DMS114 treated with DMSO at 0.1 percent for 48 hours (cell line): ENCODE data around the gene C1QTNF7.

Source experiments
- DNase-seq: peaks from one replicate; lab custom pipeline; 2025; ENCODE audit not compliant: unreplicated experiment; lab: John Stamatoyannopoulos, UW

The C1QTNF7 gene

DNA sequence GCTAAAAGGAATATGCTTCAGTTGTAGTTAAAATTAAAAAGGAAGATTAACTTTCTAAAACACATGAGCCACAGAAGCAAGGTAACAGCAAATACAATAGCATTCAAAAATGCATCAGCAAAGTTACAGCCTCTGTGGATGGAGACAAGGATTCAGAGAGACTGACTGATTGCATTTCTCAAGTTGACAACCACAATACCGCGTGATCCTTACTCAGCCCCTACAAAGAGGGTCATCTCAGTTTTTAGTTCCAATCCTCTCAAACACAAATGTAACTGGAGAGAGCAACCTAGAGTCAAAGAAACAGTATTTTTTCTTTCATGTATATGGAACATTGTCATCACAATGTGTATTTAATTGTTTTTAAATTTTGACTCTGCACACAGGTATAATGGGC is 14.2 kb upstream of the C1QTNF7 start:
- DNase-seq, result no peak

- no peak for DNase-seq
Measured at GRCh38 chr4:15414551-15415091, 13.2 kb upstream of the C1QTNF7 start.

- DNase-seq, result no peak
Measured at GRCh38 chr4:15416357-15417232, 11.2 kb upstream of the C1QTNF7 start.

GRCh38 chr4:15417233-15417660 is 10.6 kb upstream of the C1QTNF7 start:
- DNase-seq, result no peak

DNA sequence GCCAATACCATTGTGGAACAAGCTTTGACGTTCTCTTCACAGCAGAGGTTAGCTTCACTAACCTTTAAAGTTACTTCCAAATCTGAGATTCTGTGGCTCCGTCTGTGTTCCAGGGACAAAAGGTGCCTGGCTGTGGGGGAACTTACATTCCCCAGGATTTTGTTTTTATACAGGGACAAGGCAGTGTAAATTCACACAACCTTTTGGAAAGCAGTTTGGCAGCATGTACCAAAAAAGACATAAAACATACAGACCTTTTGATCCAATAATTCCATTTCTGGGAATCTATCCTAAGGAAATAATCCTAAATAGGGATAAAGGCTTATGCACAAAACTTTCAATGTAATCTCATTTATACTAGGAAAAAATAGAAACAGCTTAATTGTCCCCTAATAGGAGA is 8.9 kb upstream of the C1QTNF7 start:
- no peak for DNase-seq

DNA sequence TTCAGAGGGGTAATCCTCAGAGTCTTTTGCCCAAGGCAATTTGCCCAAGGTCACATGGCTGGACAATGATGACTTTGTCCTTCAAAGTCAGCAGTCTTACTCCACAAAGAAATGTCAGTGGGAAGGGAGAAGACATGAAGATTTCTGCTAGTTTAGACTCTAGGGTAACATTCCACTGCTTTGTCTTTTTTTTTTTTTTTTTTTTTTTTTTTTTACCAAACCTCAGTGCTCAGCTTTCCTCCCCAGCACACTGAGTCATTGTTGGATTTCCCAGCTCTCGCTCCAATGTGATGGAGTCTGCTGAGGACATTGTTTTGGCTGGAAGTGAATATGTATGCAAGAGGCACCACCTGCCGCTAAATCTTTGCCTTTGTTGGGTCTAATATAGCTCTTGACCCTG is 7.2 kb upstream of the C1QTNF7 start:
- no peak for DNase-seq

DNA sequence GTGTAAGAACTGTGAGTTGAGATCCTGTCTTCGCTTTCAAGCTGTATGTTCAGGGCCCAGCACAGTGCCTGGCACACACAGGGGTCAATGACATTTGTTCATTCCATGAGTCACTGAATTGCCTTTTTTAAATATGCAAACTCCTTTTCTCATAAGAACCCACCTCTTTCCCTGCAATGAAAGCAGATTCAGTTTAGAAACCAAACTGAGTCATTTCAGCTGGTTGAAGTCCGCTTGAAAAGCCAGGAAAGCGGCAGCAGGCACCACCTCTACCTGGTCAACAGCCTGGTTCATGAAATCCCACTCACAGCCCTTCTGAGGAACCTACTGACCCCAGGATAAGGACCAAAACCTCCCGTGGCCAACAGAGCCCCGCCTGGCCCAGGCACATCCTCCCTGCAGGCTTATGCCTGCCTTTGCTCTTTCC is 4.5 kb upstream of the C1QTNF7 start:
- DNase-seq, result no peak

GRCh38 chr4:15425520-15425919 is 2.3 kb upstream of the C1QTNF7 start:
- no peak for DNase-seq

DNA sequence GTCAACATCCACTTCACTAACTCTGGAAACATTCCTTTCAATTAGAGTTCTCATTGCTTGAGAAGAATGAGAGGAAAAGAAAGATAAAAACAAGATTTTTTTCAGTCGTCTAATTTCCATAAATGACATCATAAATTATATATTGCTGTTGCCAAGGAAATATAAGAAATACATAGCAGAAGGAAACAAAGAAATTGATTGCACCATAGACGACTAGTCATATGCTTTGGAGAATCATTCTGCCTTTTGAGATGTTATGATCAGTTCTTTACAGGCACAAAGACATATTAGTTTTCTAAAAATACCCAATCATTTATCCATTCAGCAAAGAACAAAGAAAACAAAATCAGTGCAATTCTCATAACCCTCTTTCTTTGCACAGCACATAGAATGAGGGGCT is 672 bp upstream of the C1QTNF7 start:
- DNase-seq, result no peak

GRCh38 chr4:15428611-15429010 is 778 bp downstream of the C1QTNF7 start:
- no peak for DNase-seq

DNA sequence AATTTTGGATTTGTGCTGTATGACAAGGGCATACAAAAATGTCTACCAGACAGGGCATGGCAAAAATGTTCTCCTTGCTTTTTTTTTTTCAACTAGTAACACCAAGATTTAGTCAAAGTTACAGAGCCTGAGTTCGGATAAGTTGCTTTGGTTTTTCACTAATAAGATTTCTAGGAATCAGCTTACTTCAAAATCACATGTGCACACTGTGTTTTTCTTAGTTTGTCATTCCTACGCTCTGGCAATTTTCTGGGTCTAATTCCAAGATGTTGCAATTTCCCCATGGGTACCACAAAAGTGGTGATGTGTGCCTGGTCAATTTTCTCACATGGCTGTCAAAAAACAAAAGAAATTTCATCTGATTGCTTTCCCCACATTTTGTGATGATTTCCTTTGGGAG is 6.3 kb downstream of the C1QTNF7 start:
- no peak for DNase-seq

GRCh38 chr4:15434676-15435075 is 6.8 kb downstream of the C1QTNF7 start:
- DNase-seq, result no peak

DNA sequence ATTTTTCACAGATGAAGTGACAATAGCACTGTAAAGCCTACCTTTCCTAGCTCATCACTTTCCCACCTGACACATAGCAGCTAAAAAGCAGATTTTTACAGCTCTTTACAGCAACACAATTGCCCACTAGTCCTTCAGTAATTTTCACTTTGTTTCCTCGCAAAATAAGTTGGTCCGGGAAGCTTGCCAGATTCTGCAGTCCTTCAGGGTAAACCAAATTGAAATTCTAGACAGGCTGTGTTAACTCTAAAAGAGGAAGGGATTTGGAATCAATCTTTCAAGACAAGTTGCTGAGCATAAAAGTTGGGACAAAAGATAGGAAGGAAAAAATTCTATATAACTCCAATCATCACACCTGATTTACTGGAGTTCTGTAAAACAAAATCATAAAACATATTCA is 8.7 kb downstream of the C1QTNF7 start:
- no peak for DNase-seq

GRCh38 chr4:15438939-15439524 is 11.2 kb downstream of the C1QTNF7 start:
- no peak for DNase-seq

DNA sequence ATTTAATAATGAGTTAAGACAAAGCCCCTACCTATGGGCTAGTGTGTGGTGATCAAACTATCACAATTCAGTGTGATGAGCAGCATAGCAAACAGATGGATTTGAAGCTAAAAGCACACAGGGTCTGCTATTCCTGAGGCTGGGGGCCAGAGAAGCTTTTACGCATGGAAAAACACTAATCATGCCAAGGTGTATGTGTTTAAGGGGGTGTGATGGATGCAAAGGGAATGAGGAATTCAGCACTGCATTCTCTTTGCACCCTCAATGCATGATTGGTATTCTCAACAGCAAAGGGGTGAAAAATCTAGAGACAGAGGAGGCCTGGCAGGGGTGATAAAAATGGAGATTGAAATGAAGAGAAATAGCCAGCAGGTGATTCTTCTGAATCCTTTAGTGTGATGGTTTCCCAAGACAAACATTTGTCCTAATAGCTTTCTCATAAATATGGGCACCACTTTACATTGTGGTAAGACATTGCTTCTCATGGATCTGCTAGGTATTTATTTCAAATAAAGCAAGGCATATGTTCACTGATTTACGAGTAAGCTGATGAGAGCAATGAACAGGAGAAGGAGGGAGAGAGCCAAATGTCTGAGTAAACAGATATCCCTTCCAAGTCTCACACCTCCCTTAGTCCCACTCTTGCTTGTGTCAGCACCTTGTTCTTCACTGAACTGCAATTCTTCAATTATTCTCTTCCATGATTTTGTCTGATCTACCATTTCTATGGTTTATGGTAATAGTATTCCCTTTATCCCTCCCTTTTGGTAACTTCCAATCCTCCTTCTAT is 15.7 kb downstream of the C1QTNF7 start:
- DNase-seq, result no peak

DNA sequence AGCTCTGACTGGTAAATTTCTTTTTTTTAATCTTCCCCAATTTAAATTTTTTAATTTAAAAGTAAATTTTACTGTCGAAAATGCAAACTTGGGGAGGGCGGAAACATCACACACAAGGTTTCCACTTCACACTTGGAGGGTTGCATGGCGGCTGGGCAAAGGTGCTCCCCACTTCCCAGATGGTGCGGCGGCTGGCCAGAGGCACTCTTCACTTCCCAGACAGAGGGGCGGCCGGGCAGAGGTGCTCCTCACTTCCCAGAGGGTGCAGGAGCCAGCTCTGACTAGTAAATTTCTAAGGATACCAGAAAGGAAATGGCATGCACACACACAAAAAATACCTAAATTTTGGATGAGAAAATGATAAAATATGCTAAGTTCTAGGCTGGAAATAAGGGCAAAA is 16.4 kb downstream of the C1QTNF7 start:
- no peak for DNase-seq

GRCh38 chr4:15444879-15445547 is 17.2 kb downstream of the C1QTNF7 start:
- DNase-seq, result no peak

DNA sequence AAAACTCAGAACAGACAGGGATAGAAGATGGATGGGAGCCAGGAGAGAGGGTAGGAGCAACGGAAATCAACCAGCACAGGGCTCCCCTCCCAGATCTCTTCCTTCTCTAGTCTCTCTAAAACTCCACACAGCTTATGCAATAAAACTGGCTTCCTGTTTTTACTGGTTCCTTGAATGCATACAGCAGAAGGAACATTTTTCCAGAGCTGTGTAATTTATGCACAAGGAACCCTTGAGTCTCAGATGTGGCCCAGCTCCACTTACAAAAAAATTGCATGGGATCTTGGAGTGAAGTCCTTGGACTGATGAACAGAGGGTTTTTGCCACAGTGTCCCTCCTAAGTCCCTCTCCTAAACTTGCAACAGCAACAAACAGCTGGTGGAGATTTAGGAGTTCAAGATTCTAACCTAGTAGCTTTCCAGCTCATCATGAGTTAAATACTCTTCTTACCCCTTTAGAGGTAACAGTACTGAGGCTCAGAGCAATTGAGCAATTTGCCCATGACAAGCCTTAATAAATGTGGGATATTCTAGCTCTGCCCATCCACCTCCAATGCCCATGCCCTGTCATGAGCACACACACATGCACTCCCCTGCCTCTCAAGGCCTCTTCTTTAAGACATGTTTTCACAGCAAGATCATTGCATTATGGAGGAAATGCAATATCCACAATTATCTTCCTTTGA is 23.5 kb downstream of the C1QTNF7 start:
- DNase-seq, result no peak

DNA sequence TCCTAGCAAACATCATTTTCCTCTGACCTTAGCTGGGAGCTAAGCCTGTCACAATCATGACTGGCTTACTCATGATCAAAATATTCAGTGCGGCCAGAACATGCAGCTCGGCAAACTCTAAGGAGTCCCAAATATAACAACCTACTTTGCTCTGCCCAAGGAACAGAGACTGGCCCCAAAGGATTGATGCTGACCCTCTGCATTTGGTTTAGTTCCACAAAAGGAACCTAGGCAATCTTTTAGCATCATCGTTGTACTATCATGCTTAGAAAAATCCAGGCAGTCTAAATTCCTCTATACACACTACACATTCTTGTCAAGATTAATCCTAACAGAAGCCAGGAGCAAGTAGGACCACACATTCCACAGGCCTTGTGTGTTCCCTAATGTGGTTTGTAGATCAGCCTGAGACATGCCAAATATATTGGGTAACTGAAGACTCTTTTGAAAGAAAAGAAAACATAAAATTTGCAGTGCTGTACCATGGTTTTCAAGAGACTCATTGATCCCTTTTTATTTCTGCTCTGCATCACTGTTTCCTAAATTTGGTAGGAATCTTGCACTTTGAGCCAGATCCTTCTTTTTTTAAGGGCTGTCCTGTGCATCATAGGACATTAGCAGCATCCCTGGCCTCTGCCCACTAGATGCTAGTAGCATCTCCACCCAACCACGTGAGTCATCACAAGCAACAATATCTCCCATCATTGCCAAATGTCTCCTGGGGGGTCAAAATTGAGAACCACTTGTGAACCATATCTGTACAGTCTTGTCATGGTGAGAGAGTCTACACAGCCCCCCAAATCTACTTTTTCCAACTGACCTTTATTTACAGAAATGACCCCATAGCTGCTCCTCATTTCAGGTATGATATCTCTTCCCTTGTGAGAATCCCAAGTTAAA is 24.3 kb downstream of the C1QTNF7 start:
- DNase-seq, result no peak
